Suppressor macrophage (primary cell): ENCODE results near the gene CENPF.
"Not testable (repeated sequence)": the region's sequence is repeated elsewhere in the genome, so short reads cannot be mapped to it uniquely, and the experiment has no call there.

ENCODE experiments used
- DNase-seq, 4 experiments: peaks; one replicate each; pipeline ENCODE4 v3.0.0-alpha.2; 2020 to 2022

The CENPF gene

DNA sequence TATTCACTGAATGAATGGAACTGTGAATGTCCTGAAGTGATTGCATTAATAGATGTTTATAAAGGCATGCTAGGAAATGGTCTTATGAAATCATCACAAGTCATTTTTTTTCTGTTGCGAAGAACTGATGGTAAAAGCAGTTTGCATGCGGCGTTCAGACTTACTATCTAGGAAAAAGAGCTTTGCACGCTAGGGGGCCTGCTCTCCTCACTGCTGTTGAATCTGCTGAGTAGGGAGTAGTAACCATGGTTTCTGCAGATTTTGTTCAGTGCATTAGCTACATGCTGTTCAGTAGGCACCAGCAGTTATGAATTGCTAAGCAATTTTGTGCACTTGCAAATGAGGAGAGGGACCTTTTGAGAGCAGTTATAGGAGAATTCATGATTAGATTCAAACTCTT is 57.9 kb downstream of the CENPF start:
- DNase-seq: no peak

- DNase-seq: peak in 1 of 4 experiments; percentile 4
These were observed 59.3 kb downstream of the CENPF start for GRCh38 chr1:214662223-214662785.

DNA sequence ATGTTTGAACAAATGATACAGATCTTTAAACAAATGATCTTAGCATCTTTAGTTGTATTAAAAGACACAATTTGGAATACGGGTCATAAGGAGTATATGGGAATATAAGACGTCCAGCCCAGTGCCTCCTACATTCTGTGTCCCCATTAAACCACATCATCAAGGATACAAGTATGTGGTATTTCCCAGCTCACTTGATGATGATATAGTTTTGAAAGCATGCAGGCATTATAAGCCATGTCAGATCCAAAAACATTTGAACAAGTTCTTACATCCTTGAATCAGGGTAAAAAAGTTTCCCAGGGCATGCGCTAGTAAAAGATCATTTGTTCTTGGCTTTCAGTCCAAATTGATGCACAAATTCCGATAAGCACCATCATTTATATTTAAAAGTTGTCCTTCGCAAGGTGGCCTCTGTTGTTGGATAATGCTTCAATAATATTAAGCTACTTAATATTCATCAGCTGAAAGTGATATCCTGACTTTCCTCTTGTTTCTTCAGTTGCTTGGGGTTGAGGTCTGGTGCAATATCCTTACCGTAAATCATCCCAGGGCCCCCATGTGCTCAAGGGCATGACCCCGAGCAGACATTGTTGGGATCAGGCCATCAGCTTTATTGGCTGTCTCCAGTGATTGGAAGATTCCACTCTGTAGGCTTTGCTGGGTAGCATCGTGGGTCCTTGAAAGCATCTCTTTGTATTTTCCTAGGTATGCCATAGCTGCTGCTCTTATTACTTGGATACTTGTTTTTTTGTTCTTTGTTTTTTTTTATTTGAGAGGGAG is 61.8 kb downstream of the CENPF start:
- DNase-seq: no peak

- DNase-seq: no peak
These were observed 62.7 kb downstream of the CENPF start for GRCh38 chr1:214665606-214666110.

- no peak for DNase-seq
These were observed 63.7 kb downstream of the CENPF start for GRCh38 chr1:214666674-214667073.

DNA sequence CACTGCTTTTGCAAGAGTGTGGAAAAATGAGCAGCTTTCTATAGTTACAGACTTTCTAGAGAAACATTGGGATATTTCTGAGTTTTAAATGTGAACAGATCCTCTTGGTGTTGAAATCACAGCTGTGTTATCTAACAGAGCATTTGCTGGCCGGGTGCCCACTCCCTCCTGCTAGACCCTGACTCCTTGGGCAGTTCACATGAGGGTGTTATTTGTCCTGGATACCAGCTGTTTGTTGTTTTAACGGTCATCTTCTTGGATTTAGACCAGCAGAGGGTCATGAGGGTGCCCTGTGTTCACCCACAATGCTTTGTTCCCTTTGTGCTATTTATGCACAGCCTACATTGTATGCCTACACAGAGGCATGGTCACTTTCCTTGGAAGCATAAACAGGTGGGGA is 67.1 kb downstream of the CENPF start:
- no peak for DNase-seq

- not testable (repeated sequence) for DNase-seq
These were observed 70.0 kb downstream of the CENPF start for GRCh38 chr1:214673029-214673428.

- DNase-seq: no peak
These were observed 70.6 kb downstream of the CENPF start for GRCh38 chr1:214673576-214673975.

GRCh38 chr1:214675524-214675923 is 72.5 kb downstream of the CENPF start:
- DNase-seq: not testable (repeated sequence)

DNA sequence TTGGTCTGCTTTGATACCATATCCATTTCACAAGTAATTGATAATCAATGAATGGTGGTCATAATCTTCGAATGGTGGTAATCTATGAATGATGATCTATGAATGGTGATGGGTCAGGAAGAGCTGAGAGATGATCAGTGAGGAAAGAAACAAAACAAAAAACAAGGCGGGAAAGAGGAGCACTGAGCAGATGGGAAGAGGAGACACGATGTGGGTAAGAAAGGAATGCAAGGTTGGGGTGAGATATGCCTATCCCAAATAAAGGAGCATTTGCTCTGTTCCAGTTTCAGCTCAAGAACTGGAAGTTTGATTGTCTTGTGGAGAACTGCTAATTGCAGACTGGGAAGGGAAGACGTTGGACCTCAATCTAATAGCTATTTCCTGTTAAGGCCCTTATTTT is 73.8 kb downstream of the CENPF start:
- no peak for DNase-seq

- DNase-seq: no peak
These were observed 75.0 kb downstream of the CENPF start for GRCh38 chr1:214677945-214678344.

GRCh38 chr1:214678386-214678785 is 75.4 kb downstream of the CENPF start:
- DNase-seq: no peak

DNA sequence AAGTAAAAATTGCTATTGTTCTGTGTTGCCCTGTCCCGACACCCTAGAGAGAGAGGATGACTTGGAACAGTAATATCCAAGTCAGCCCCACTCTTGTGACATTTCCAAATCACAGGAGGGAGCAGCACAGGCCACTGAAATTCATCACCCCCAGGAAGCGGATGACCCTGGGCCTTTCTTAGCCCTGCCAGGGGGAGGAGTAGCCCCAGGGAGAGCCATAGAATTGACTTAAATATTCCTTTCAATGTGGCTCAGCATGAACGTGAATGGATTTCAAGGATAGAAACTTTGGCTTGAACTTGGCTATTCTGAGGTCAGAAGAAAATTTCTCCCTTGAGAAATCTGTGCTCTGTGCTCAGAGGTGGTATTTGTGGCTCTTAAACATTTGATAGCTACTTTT is 80.6 kb downstream of the CENPF start:
- no peak for DNase-seq

DNA sequence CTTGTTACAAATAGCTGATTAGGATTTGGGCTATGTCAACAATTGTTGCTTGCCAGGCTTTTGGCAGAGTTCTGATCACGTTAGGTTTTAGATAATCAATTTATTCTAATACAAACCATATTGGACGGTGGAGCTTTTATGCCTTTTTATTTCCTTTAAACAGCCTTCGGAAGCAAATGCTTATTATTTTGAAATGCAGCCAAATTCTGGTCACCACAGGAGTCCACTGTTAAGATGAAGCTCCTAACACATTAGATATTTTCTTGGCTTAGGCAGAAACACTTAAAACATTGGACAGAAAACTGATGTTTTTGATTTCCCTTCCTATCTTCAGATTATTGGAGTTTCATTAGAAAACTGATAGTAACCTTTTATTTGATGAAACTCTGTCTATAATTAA is 82.9 kb downstream of the CENPF start:
- DNase-seq: no peak

- no peak for DNase-seq
These were observed 83.5 kb downstream of the CENPF start for GRCh38 chr1:214686497-214686896.

DNA sequence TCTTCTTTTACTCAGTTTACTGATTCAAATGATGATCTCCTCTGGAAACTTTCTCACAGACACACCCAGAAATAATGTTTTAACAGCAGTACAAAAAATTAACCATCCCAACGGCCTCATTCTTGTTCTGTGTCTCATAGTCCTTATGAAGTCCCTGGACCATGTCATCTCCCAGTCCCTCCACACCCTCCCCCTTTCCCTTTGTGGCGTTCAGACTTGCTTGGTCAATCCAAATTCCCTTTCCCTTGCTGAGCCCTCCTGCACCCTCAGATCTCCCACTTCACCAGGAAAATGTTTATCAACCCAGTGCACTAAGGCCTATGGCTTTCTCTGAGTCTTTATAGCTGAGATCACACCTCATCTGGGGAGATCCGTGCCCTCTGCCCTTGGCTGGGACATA is 85.9 kb downstream of the CENPF start:
- no peak for DNase-seq

DNA sequence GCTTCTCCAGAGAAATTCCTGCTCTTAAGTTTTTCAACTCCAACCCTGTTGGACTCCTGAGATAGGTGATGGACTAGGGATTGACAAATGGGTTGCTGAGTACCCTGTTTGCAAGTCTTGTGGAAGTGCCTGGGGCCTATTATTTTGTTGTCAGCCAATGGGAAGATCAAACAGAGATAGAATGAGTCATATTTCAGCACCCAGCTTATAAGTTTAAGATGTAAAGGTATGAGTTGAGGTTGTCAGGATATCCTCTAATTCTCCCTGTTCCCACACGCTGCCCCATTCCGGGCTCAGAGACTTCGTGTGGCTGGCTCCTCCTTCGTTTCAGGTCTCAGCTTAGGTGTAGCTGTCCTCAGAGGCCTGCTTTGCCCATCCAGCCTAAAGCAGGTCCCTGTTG is 91.8 kb downstream of the CENPF start:
- DNase-seq: no peak

DNA sequence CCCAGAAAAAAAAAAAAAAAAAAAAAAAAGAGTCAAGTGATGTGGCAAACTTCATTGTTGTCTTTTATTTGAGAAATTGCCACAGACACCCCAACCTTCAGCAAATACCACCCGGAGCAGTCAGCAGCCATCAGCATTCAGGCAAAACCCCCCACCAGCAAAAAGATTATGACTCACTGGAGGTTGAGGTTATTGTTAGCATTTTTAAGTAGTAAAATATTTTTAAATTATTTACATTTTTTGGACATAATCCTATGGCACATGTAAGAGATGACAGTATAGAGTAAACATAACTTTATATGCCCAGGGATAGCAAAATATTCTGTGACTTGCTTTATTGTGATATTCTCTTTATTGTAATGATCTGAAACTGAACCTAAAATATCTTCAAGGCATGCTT is 95.6 kb downstream of the CENPF start:
- no peak for DNase-seq

GRCh38 chr1:214700437-214700836 is 97.4 kb downstream of the CENPF start:
- no peak for DNase-seq

DNA sequence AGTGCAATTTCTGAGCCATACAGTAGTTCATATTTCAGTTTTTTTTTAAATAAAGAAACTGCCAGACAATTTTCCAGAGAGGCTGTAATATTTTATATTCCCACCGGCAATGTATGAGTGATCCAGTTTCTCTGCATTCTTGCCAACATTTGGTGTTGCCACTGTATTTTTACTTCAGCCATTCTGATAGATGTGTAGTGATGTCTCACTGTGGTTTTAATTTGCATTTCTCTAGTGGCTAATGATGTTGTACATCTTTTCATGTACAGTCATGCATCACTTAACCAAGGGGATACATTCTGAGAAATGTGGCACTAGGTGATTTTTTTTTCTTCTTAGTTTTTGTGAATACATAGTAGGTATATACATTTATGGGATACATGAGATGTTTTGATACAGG is 99.6 kb downstream of the CENPF start:
- no peak for DNase-seq

GRCh38 chr1:214707306-214708087 is 104.5 kb downstream of the CENPF start:
- no peak for DNase-seq

DNA sequence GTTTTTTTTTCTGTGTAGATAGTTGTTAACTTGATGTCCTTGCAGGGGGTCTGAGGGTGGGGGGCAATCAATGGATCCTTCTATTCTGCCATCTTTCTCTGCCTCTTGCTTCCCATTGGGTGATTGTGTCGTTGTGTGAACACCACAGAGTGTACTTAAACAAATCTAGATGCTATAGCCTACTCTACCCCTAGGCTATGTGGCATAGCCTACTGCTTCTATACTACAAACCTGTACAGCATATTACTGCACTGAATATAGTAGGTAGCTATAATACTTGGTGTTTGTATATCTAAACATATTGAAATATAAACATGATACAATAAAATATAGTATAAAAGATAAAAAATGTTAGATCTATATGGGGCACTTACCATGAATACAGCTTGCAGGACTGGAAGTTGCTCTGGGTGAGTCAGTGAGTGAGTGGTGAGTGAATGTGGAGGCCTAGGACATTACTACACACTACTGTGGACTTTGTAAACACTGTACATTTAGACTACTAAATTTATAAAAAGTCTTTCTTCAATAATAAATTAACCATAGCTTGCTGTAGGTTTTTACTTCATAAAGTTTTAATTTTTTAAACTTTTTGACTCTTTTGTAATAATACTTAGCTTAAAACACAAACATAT is 105.4 kb downstream of the CENPF start:
- DNase-seq: no peak

DNA sequence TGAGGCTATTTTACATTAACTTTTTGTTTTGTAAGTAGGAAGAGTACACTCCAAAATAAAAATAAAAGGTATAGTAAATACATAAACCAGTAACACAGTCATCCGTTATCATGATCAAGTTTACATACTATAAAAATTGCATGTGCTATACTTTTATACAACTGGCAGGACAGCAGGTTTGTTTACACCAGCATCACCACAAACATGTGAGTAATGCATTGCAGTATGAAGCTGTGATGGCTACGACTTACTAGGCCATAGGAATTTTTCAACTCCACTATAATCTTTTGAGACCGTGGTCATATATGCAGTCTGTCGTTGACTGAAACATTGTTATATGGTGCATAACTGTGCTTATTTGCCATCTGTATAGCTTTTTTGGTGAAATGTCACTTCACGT is 106.2 kb downstream of the CENPF start:
- DNase-seq: no peak
